CD14-positive monocyte (primary cell): ENCODE measurements around the gene GPR15. TPM values are rescaled to one million over a fixed set of nuclear protein-coding genes. Genes with fewer than 3 reads are reported as not detected.
A peak's percentile ranks its signal among the peaks of the same experiment; 100 is the strongest.

Experiments
- DNase-seq, 3 donors: peaks; one replicate each; pipeline ENCODE4 v3.0.0-alpha.2; 2011 to 2022
- H2AFZ ChIP-seq: 2 replicates; pipeline ENCODE4 v1.6.0; 2012; ENCODE audit warnings: mild to moderate bottlenecking, low read depth, low read length, inconsistent platforms; ENCODE audit not compliant: insufficient read depth, poor library complexity, severe bottlenecking
- H3K27ac ChIP-seq, 2 donors: 1 replicate in 1 of 2; 2 replicates in 1 of 2; pipeline ENCODE4 v1.5.1; 2012 to 2013; ENCODE audit warnings: low read length in 2 of 2, control low read depth in 1 of 2, inconsistent platforms in 1 of 2, low read depth in 1 of 2, mild to moderate bottlenecking in 1 of 2
- H3K27me3 ChIP-seq, 2 donors: one replicate each; pipeline versions ENCODE4 v1.6.0 to v1.6.1; 2011 to 2013; ENCODE audit warnings: low read length in 2 of 2; ENCODE audit not compliant: control insufficient read depth in 2 of 2, insufficient read depth in 2 of 2
- H3K36me3 ChIP-seq, 2 donors: replicated peaks in 1 of 2; 1 replicate in 1 of 2; 2 replicates in 1 of 2; pipeline versions ENCODE4 v1.5.1 to v1.6.1; 2012 to 2013; ENCODE audit warnings: low read length in 2 of 2, control low read depth in 1 of 2, inconsistent platforms in 1 of 2, mild to moderate bottlenecking in 1 of 2; ENCODE audit not compliant: insufficient read depth in 2 of 2, control insufficient read depth in 1 of 2
- H3K4me1 ChIP-seq, 2 donors: 1 replicate in 1 of 2; 2 replicates in 1 of 2; pipeline versions ENCODE4 v1.5.1 to v1.6.1; 2012 to 2013; ENCODE audit warnings: low read length in 2 of 2, control low read depth in 1 of 2, inconsistent platforms in 1 of 2, mild to moderate bottlenecking in 1 of 2, moderate library complexity in 1 of 2; ENCODE audit not compliant: insufficient read depth in 2 of 2, control insufficient read depth in 1 of 2
- H3K4me2 ChIP-seq: replicated peaks from 2 replicates; pipeline ENCODE3; 2012; ENCODE audit warnings: low read length, moderate library complexity, mild to moderate bottlenecking; ENCODE audit not compliant: poor library complexity, severe bottlenecking; ENCODE audit errors: extremely low read depth
- H3K4me3 ChIP-seq, 3 experiments: fragments of 200-600 bp in 1 of 3; sonication (generic) in 1 of 3; replicated peaks in 1 of 3; 1 replicate in 2 of 3; 2 replicates in 1 of 3; pipeline ENCODE4 v1.5.1; 2011 to 2013; ENCODE audit warnings: low read length in 3 of 3, mild to moderate bottlenecking in 3 of 3, control low read depth in 2 of 3, low read depth in 2 of 3, inconsistent platforms in 1 of 3, moderate library complexity in 1 of 3
- H3K79me2 ChIP-seq: 2 replicates; pipeline ENCODE4 v1.6.0; 2012; ENCODE audit warnings: mild to moderate bottlenecking, control low read depth, inconsistent platforms, low read length, moderate library complexity; ENCODE audit not compliant: insufficient read depth
- H3K9ac ChIP-seq: 2 replicates; pipeline ENCODE4 v1.6.0; 2017; ENCODE audit warnings: low read length, mild to moderate bottlenecking; ENCODE audit not compliant: insufficient read depth, poor library complexity, severe bottlenecking
- H3K9me3 ChIP-seq, 2 donors: replicated peaks in 1 of 2; 1 replicate in 1 of 2; 2 replicates in 1 of 2; pipeline versions ENCODE4 v1.5.1 to v1.6.1; 2012 to 2013; ENCODE audit warnings: low read length in 2 of 2, control low read depth in 1 of 2; ENCODE audit not compliant: control insufficient read depth in 1 of 2, insufficient read depth in 1 of 2
- H4K20me1 ChIP-seq: 2 replicates; pipeline ENCODE4 v1.6.0; 2012; ENCODE audit warnings: mild to moderate bottlenecking, low read length, control low read depth, moderate library complexity; ENCODE audit not compliant: insufficient read depth
- H3K27ac Mint-ChIP-seq, 7 donors: one replicate each; pipeline ENCODE4 v1.8.0; 2020; ENCODE audit warnings: mild to moderate bottlenecking in 7 of 7, mixed read lengths in 7 of 7, moderate library complexity in 6 of 7, inconsistent platforms in 2 of 7
- H3K27me3 Mint-ChIP-seq, 3 donors: one replicate each; pipeline ENCODE4 v1.8.0; 2021 to 2022; ENCODE audit warnings: low read depth in 3 of 3, mild to moderate bottlenecking in 3 of 3, mixed read lengths in 3 of 3, moderate library complexity in 3 of 3, inconsistent platforms in 1 of 3
- H3K36me3 Mint-ChIP-seq, 2 donors: one replicate each; pipeline ENCODE4 v1.8.0; 2020; ENCODE audit warnings: mixed read lengths in 2 of 2, inconsistent platforms in 1 of 2, mild to moderate bottlenecking in 1 of 2
- H3K4me1 Mint-ChIP-seq: one replicate; pipeline ENCODE4 v1.8.0; 2020; ENCODE audit warnings: mild to moderate bottlenecking, mixed read lengths
- H3K4me3 Mint-ChIP-seq, 2 donors: one replicate each; pipeline ENCODE4 v1.8.0; 2020; ENCODE audit warnings: mild to moderate bottlenecking in 2 of 2, mixed read lengths in 2 of 2, moderate library complexity in 1 of 2
- H3K9me3 Mint-ChIP-seq, 7 donors: one replicate each; pipeline ENCODE4 v1.8.0; 2020 to 2022; ENCODE audit warnings: mixed read lengths in 7 of 7, mild to moderate bottlenecking in 6 of 7, moderate library complexity in 6 of 7, inconsistent platforms in 2 of 7
- WGBS: methylation state at CpG from one replicate; pipeline ENCODE4 v1.1.5; 2013; ENCODE audit warnings: missing lambda C conversion rate; ENCODE audit not compliant: insufficient coverage; 5-methylcytosine and 5-hydroxymethylcytosine counted together
- intact Hi-C, 2 donors: fragments of 100-400 bp; cut with micrococcal nuclease; formaldehyde crosslinking; loops; one replicate each; pipeline versions ENCODE4 v1.15.0 to v1.15.1; 2023
- polyA plus RNA-seq, 3 donors: library from polyadenylated mRNA; depleted of rRNA in 1 of 3; unstranded in 2 of 3; stranded (reverse) in 1 of 3; fragments of 300-500 nt in 2 of 3; fragments of >200 nt in 1 of 3; fragmentation: Illumina TruSeq in 2 of 3; gene quantifications; 1 replicate in 2 of 3; 2 replicates in 1 of 3; pipeline ENCODE4 v1.2.3, GENCODE V29; 2012 to 2021
- TF ChIP-seq, protein P1 (sequence below): fragments of 200-600 bp; IDR thresholded peaks from one replicate; pipeline ENCODE4 v1.8.0; 2022; ENCODE audit warnings: antibody characterized with exemption, mild to moderate bottlenecking

Gene GPR15
- polyA plus RNA-seq, 3 donors, result not detected

DNA sequence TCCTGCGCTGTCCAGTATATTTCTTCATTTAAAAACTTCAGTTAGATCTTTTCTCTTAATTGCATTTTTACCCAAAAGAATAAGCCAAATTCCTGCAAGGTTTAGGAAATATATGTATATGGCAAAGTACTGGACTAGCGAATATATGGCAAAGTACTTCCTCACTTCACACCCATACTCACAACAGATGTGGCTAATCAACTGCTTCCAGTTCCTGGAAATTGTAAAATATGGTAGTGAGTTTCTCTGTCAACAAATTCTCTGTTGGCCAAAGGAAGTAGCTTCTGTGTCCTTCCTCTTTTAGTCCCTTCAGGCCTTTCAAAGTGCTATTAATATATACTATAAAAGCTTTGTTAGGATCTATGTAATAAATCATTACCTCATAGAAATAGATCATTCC lies 22.0 kb downstream of the GPR15 start:
- Histone ChIP-seq H3K79me2 (no peaks in the 10 kb centered on the region), H3K9me3 (no peaks in the 10 kb centered on the region), H3K4me3 (peak overlapping the region in 1 of 3 experiments; percentile 14), H3K36me3 (no peaks in the 10 kb centered on the region), H3K4me1 (peaks cover 26 to 39% of the 10 kb centered on the region in 2 donors), H3K9ac (no peak overlapping the region), H3K27me3 (no peaks in the 10 kb centered on the region), H4K20me1 (no peaks in the 10 kb centered on the region), H3K27ac (peak overlapping the region in 1 of 2 donors; percentile 57), H3K4me2 (peak overlapping the region; percentile 13), H2AFZ (no peak overlapping the region)
- peak; percentile 43 to 64 (median 56) for DNase-seq
- TF ChIP-seq, protein P1, sequence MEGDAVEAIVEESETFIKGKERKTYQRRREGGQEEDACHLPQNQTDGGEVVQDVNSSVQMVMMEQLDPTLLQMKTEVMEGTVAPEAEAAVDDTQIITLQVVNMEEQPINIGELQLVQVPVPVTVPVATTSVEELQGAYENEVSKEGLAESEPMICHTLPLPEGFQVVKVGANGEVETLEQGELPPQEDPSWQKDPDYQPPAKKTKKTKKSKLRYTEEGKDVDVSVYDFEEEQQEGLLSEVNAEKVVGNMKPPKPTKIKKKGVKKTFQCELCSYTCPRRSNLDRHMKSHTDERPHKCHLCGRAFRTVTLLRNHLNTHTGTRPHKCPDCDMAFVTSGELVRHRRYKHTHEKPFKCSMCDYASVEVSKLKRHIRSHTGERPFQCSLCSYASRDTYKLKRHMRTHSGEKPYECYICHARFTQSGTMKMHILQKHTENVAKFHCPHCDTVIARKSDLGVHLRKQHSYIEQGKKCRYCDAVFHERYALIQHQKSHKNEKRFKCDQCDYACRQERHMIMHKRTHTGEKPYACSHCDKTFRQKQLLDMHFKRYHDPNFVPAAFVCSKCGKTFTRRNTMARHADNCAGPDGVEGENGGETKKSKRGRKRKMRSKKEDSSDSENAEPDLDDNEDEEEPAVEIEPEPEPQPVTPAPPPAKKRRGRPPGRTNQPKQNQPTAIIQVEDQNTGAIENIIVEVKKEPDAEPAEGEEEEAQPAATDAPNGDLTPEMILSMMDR, result no peak
- no CpG with 5 or more reads among the region's 2 CpGs for WGBS
- peaks cover 0 to 4% (median 0%) of the 10 kb centered on the region in 7 donors for H3K9me3 Mint-ChIP-seq
- H3K4me3 Mint-ChIP-seq, result no peak overlapping the region
- H3K27me3 Mint-ChIP-seq, result peaks cover 0 to 1% (median under 1%) of the 10 kb centered on the region in 3 donors
- intact Hi-C loops, result no loop called here
- peaks cover 43% of the 10 kb centered on the region for H3K4me1 Mint-ChIP-seq
- no peaks in the 10 kb centered on the region for H3K36me3 Mint-ChIP-seq
- H3K27ac Mint-ChIP-seq, result peak overlapping the region in 2 of 7 donors; percentile 26 to 55

GRCh38 chr3:98554580-98554979 lies 22.8 kb downstream of the GPR15 start:
- no peaks in the 10 kb centered on the region for H3K9me3 ChIP-seq
- H3K4me2 ChIP-seq, result no peak overlapping the region
- Mint-ChIP-seq H3K27me3 (peaks cover 0 to 3% (median 0%) of the 10 kb centered on the region in 3 donors), H3K4me1 (peaks cover 46% of the 10 kb centered on the region), H3K9me3 (peaks cover 0 to 4% (median 0%) of the 10 kb centered on the region in 7 donors), H3K36me3 (no peaks in the 10 kb centered on the region), H3K27ac (peak overlapping the region in 2 of 7 donors; percentile 26 to 66), H3K4me3 (no peak overlapping the region)
- no CpG with 5 or more reads among the region's 2 CpGs for WGBS
- no peaks in the 10 kb centered on the region for H3K79me2 ChIP-seq
- TF ChIP-seq, protein P1, result no peak
- no peak overlapping the region for H3K9ac ChIP-seq
- H3K4me3 ChIP-seq, result no peak overlapping the region
- H4K20me1 ChIP-seq, result no peaks in the 10 kb centered on the region
- H2AFZ ChIP-seq, result no peak overlapping the region
- intact Hi-C loops, result no loop called here
- H3K36me3 ChIP-seq, result no peaks in the 10 kb centered on the region
- H3K27ac ChIP-seq, result peak overlapping the region in 1 of 2 donors; percentile 57
- H3K4me1 ChIP-seq, result peaks cover 26 to 39% of the 10 kb centered on the region in 2 donors
- DNase-seq, result no peak
- no peaks in the 10 kb centered on the region for H3K27me3 ChIP-seq
